ENCODE measurements around the gene PLPP3.

PLPP3 gene

GRCh38 chr1:56461158-56462127 is 117.9 kb downstream of the PLPP3 start:
- DNase-seq (ENCODE audit: low read depth): no peak

- no peak for DNase-seq (ENCODE audit: low read depth)
Measured at GRCh38 chr1:56459260-56459659, 120.1 kb downstream of the PLPP3 start.

GRCh38 chr1:56457756-56458375 is 121.5 kb downstream of the PLPP3 start:
- no peak for DNase-seq (ENCODE audit: low read depth)

- DNase-seq (ENCODE audit: low read depth): no peak
Measured at GRCh38 chr1:56456435-56457101, 122.8 kb downstream of the PLPP3 start.

- DNase-seq (ENCODE audit: low read depth): no peak
Measured at GRCh38 chr1:56453417-56454078, 125.8 kb downstream of the PLPP3 start.

- DNase-seq (ENCODE audit: low read depth): no peak
Measured at GRCh38 chr1:56453016-56453415, 126.3 kb downstream of the PLPP3 start.

- DNase-seq (ENCODE audit: low read depth): no peak
Measured at GRCh38 chr1:56452027-56453011, 127.0 kb downstream of the PLPP3 start.

GRCh38 chr1:56451491-56451890 is 127.9 kb downstream of the PLPP3 start:
- DNase-seq (ENCODE audit: low read depth): no peak

- no peak for DNase-seq (ENCODE audit: low read depth)
Measured at GRCh38 chr1:56450004-56450666, 129.2 kb downstream of the PLPP3 start.

GRCh38 chr1:56448529-56449300 is 130.6 kb downstream of the PLPP3 start:
- no peak for DNase-seq (ENCODE audit: low read depth)

GRCh38 chr1:56447823-56448222 is 131.5 kb downstream of the PLPP3 start:
- DNase-seq (ENCODE audit: low read depth): no peak

- DNase-seq (ENCODE audit: low read depth): no peak
Measured at GRCh38 chr1:56446531-56447098, 132.7 kb downstream of the PLPP3 start.

- DNase-seq (ENCODE audit: low read depth): no peak
Measured at GRCh38 chr1:56444960-56445646, 134.3 kb downstream of the PLPP3 start.

All from stimulated activated CD8-positive, alpha-beta memory T cell treated with anti-CD3 and anti-CD28 coated beads, Interleukin-7, amount 100 ng/mL, for 24 hours (primary cell).